IMR-90 (cell line): ENCODE data around the gene GBP6. TPM values are rescaled to one million over a fixed set of nuclear protein-coding genes. Genes with fewer than 3 reads are reported as not detected.

Experiments
- ATAC-seq: fragments of 200-7000 bp; cut with Tn5 transposase; 2 replicates; pipeline ENCODE4 v1.9.1; 2020; ENCODE audit warnings: low read depth, mild to moderate bottlenecking, moderate library complexity
- BruUV-seq: library from RNA; stranded (reverse); fragments of 400-500 nt; replicated peaks from 2 replicates; lab custom pipeline; 2021; lab: Mats Ljungman, UMichigan
- CTCF ChIA-PET: fragments of 300-600 bp; formaldehyde crosslinking; extraction: SDS; loops from one replicate; lab custom pipeline; 2021; ENCODE audit warnings: antibody characterized with exemption; lab: Yijun Ruan, JAX
- POLR2A ChIA-PET: fragments of 300-600 bp; sonication (Branson Sonifier 250); formaldehyde crosslinking; loops from one replicate; lab custom pipeline; 2022; ENCODE audit warnings: antibody characterized with exemption; ENCODE audit not compliant: unreplicated experiment; lab: Charles Lee
- DNase-seq: peaks from one replicate; pipeline ENCODE4 v3.0.0; 2013
- H2AFZ ChIP-seq: replicated peaks from 2 replicates; pipeline ENCODE3; 2013; ENCODE audit warnings: low read length, mild to moderate bottlenecking; ENCODE audit not compliant: poor library complexity
- H2AK5ac ChIP-seq: 2 replicates; pipeline ENCODE4 v1.6.1; 2013; ENCODE audit warnings: low read depth, low read length, inconsistent platforms
- H2AK9ac ChIP-seq: replicated peaks from 2 replicates; pipeline ENCODE3; 2013; ENCODE audit warnings: mild to moderate bottlenecking, low read depth, low read length, moderate library complexity; ENCODE audit not compliant: poor library complexity
- H2BK120ac ChIP-seq: 2 replicates; pipeline ENCODE4 v1.6.1; 2013; ENCODE audit warnings: low read depth, low read length, inconsistent platforms
- H2BK15ac ChIP-seq: 3 replicates; pipeline ENCODE4 v1.6.1; 2013; ENCODE audit warnings: low read depth, low read length, inconsistent platforms
- H2BK20ac ChIP-seq: 2 replicates; pipeline ENCODE4 v1.6.1; 2013; ENCODE audit warnings: low read depth, mild to moderate bottlenecking, inconsistent platforms, low read length, moderate library complexity
- H2BK5ac ChIP-seq: 2 replicates; pipeline ENCODE4 v1.6.1; 2013; ENCODE audit warnings: mild to moderate bottlenecking, low read depth, low read length, inconsistent platforms; ENCODE audit not compliant: poor library complexity, severe bottlenecking
- H3K14ac ChIP-seq: replicated peaks from 2 replicates; pipeline ENCODE4 v1.6.1; 2013; ENCODE audit warnings: low read depth, low read length, inconsistent platforms
- H3K18ac ChIP-seq: 2 replicates; pipeline ENCODE4 v1.6.1; 2013; ENCODE audit warnings: low read depth, low read length, control low read depth
- H3K23ac ChIP-seq: 2 replicates; pipeline ENCODE4 v1.6.1; 2013; ENCODE audit warnings: low read depth, low read length, inconsistent platforms
- H3K27ac ChIP-seq: 2 replicates; pipeline ENCODE4 v1.5.1; 2013; ENCODE audit warnings: mild to moderate bottlenecking, control low read depth, low read length; ENCODE audit not compliant: insufficient read depth
- H3K27me3 ChIP-seq: 2 replicates; pipeline ENCODE4 v1.6.1; 2013; ENCODE audit warnings: low read length; ENCODE audit not compliant: control insufficient read depth, insufficient read depth
- H3K36me3 ChIP-seq: 2 replicates; pipeline ENCODE4 v1.6.1; 2013; ENCODE audit warnings: low read length, mixed read lengths; ENCODE audit not compliant: control insufficient read depth, insufficient read depth
- H3K4ac ChIP-seq: 2 replicates; pipeline ENCODE4 v1.6.1; 2013; ENCODE audit warnings: low read depth, low read length, inconsistent platforms
- H3K4me1 ChIP-seq: 2 replicates; pipeline ENCODE4 v1.6.1; 2013; ENCODE audit warnings: low read length, mixed read lengths; ENCODE audit not compliant: control insufficient read depth, insufficient read depth
- H3K4me2 ChIP-seq: 2 replicates; pipeline ENCODE4 v1.6.1; 2013; ENCODE audit warnings: low read depth, mild to moderate bottlenecking, control low read depth, low read length, moderate library complexity
- H3K4me3 ChIP-seq: 2 replicates; pipeline ENCODE4 v1.5.1; 2013; ENCODE audit warnings: low read depth, mild to moderate bottlenecking, control low read depth, low read length, moderate library complexity; ENCODE audit not compliant: insufficient read depth
- H3K56ac ChIP-seq: 2 replicates; pipeline ENCODE4 v1.6.1; 2013; ENCODE audit warnings: low read length, inconsistent platforms; ENCODE audit not compliant: insufficient read depth; ENCODE audit errors: extremely low read depth
- H3K79me1 ChIP-seq, 2 experiments: 2 replicates each; pipeline ENCODE4 v1.6.1; 2013; ENCODE audit warnings: low read length in 2 of 2, inconsistent platforms in 1 of 2, low read depth in 1 of 2
- H3K9ac ChIP-seq: 2 replicates; pipeline ENCODE4 v1.6.1; 2013; ENCODE audit warnings: low read depth, low read length, control low read depth
- H3K9me1 ChIP-seq: 2 replicates; pipeline ENCODE4 v1.6.1; 2013; ENCODE audit warnings: low read length, inconsistent platforms; ENCODE audit not compliant: insufficient read depth
- H3K9me3 ChIP-seq: 2 replicates; pipeline ENCODE4 v1.6.1; 2013; ENCODE audit warnings: low read length; ENCODE audit not compliant: control insufficient read depth, insufficient read depth
- H4K20me1 ChIP-seq: 2 replicates; pipeline ENCODE4 v1.6.1; 2013; ENCODE audit warnings: low read length, inconsistent platforms; ENCODE audit not compliant: insufficient read depth
- H4K5ac ChIP-seq: 2 replicates; pipeline ENCODE4 v1.6.1; 2013; ENCODE audit warnings: mild to moderate bottlenecking, low read depth, low read length, control low read depth
- H4K8ac ChIP-seq, 2 experiments: 2 replicates each; pipeline ENCODE4 v1.6.1; 2013; ENCODE audit warnings: low read depth in 2 of 2, low read length in 2 of 2, control low read depth in 1 of 2, inconsistent platforms in 1 of 2
- H4K91ac ChIP-seq: 2 replicates; pipeline ENCODE4 v1.6.1; 2013; ENCODE audit warnings: low read depth, low read length, inconsistent platforms; ENCODE audit not compliant: insufficient read depth
- FOS ChIP-seq: fragments of 150-350 bp; IDR thresholded peaks from 2 replicates; pipeline ENCODE4 v1.6.1; 2016; ENCODE audit warnings: low read depth, low read length
- WGBS, 2 experiments: methylation state at CpG; one replicate each; pipeline versions ENCODE4 v1.1.5 to v1.1.7; 2013; ENCODE audit warnings: missing lambda C conversion rate in 2 of 2; ENCODE audit not compliant: insufficient read length in 1 of 2; ENCODE audit errors: extremely low coverage in 2 of 2; 5-methylcytosine and 5-hydroxymethylcytosine counted together
- dilution Hi-C: fragments of 300-500 bp; cut with HindIII; formaldehyde crosslinking; loops from one replicate; pipeline ENCODE4 v1.14.3; 2018; ENCODE audit warnings: low sequenced_read_pairs; ENCODE audit not compliant: unreplicated experiment
- in situ Hi-C: fragments of 300-500 bp; cut with MboI; formaldehyde crosslinking; loops from 3 replicates; pipeline ENCODE4 v1.14.3; 2019; ENCODE audit warnings: low sequenced_read_pairs, inconsistent platforms, mixed read lengths
- intact Hi-C: fragments of 100-400 bp; cut with micrococcal nuclease; formaldehyde crosslinking; loops from 2 replicates; pipeline ENCODE4 v1.10.0; 2022
- polyA plus RNA-seq, 3 experiments: library from polyadenylated mRNA; depleted of rRNA; stranded (reverse); fragments of >200 nt; gene quantifications; 2 replicates each; pipeline ENCODE4 v1.2.3, GENCODE V29; 2012; ENCODE audit warnings: low replicate concordance in 1 of 3
- total RNA-seq: library from RNA; depleted of rRNA; stranded (reverse); fragments of >200 nt; gene quantifications from 2 replicates; pipeline ENCODE4 v1.2.3, GENCODE V29; 2012

GBP6 gene
- total and polyA plus RNA-seq, 2 of the 4 experiments (the other 2 are of a cell fraction): not detected

- Histone ChIP-seq H3K4me3 (no peak overlapping the region), H4K20me1 (no peaks in the 10 kb centered on the region), H2AK9ac (no peak overlapping the region), H3K9ac (no peak overlapping the region), H4K5ac (no peak overlapping the region), H2BK120ac (no peak overlapping the region), H3K4me1 (no peaks in the 10 kb centered on the region), H4K91ac (no peak overlapping the region), H3K4ac (no peak overlapping the region), H2AK5ac (no peak overlapping the region), H3K14ac (no peak overlapping the region), H3K36me3 (no peaks in the 10 kb centered on the region), H3K27me3 (no peaks in the 10 kb centered on the region), H2BK15ac (no peak overlapping the region), H3K4me2 (no peak overlapping the region), H3K79me1 (no peaks in the 10 kb centered on the region), H3K56ac (no peak overlapping the region), H3K18ac (no peak overlapping the region), H2AFZ (no peak overlapping the region), H3K23ac (no peak overlapping the region), H3K27ac (no peak overlapping the region), H3K9me3 (no peaks in the 10 kb centered on the region), H2BK20ac (no peak overlapping the region), H2BK5ac (no peak overlapping the region), H4K8ac (no peak overlapping the region), H3K9me1 (no peaks in the 10 kb centered on the region)
- ChIA-PET POLR2A (no interaction called here), CTCF (no interaction called here)
- ATAC-seq (no peak), DNase-seq (no peak)
- no CpG with 5 or more reads among the region's 1 CpG for WGBS, 2 experiments
- TF ChIP-seq FOS: no peak
- dilution Hi-C loops (no loop called here), in situ Hi-C loops (no loop called here), intact Hi-C loops (no loop called here)
- BruUV-seq: no TSS peak
Observed at GRCh38 chr1:89322402-89322801, 41.5 kb upstream of the GBP6 start.
